Esophagus squamous epithelium (tissue), 5 donors: ENCODE data around the gene DDX46. TPM values are rescaled to one million over a fixed set of nuclear protein-coding genes. Genes with fewer than 3 reads are reported as not detected.
A peak's percentile ranks its signal among the peaks of the same experiment; 100 is the strongest.
"Not testable (repeated sequence)": the region's sequence is repeated elsewhere in the genome, so short reads cannot be mapped to it uniquely, and the experiment has no call there.

Experiments
- DNase-seq: peaks from one replicate; lab custom pipeline; 2025; lab: John Stamatoyannopoulos, UW
- H3K27ac ChIP-seq, 4 donors: fragments of 200-600 bp; sonication (generic); one replicate each; pipeline ENCODE4 v1.5.1; 2016 to 2019; ENCODE audit warnings: mild to moderate bottlenecking in 1 of 4
- H3K27me3 ChIP-seq, 4 donors: fragments of 200-600 bp; sonication (generic); 1 replicate in 3 of 4; 2 replicates in 1 of 4; pipeline versions ENCODE4 v1.5.1 to v1.6.0; 2017 to 2021; ENCODE audit warnings: antibody characterized with exemption in 1 of 4
- H3K36me3 ChIP-seq, 3 donors: fragments of 200-600 bp; sonication (generic); one replicate each; pipeline ENCODE4 v1.5.1; 2016 to 2019
- H3K4me1 ChIP-seq, 3 donors: fragments of 200-600 bp; sonication (generic); one replicate each; pipeline ENCODE4 v1.5.1; 2017 to 2019
- H3K4me3 ChIP-seq, 4 donors: fragments of 200-600 bp; sonication (generic); 1 replicate in 3 of 4; 2 replicates in 1 of 4; pipeline ENCODE4 v1.5.1; 2016 to 2019; ENCODE audit warnings: mild to moderate bottlenecking in 2 of 4, moderate library complexity in 1 of 4
- H3K9me3 ChIP-seq, 3 donors: fragments of 200-600 bp; sonication (generic); one replicate each; pipeline ENCODE4 v1.5.1; 2016 to 2019
- CTCF ChIP-seq, 6 experiments: fragments of 450-650 bp in 4 of 6; fragments of 200-600 bp in 2 of 6; sonication (generic) in 2 of 6; IDR thresholded peaks; one replicate each; pipeline ENCODE4 v1.5.1; 2016 to 2019; ENCODE audit warnings: antibody characterized with exemption in 6 of 6, mild to moderate bottlenecking in 4 of 6, moderate library complexity in 4 of 6
- POLR2A ChIP-seq, 4 donors: fragments of 450-650 bp; IDR thresholded peaks; one replicate each; pipeline ENCODE4 v1.6.1; 2017; ENCODE audit warnings: antibody characterized with exemption in 4 of 4, mild to moderate bottlenecking in 4 of 4, moderate library complexity in 3 of 4
- WGBS, 2 donors: methylation state at CpG; one replicate each; pipeline ENCODE4 v1.1.5; 2018; 5-methylcytosine and 5-hydroxymethylcytosine counted together
- intact Hi-C: fragments of 100-400 bp; cut with DNase I; formaldehyde crosslinking; loops from one replicate; pipeline ENCODE4 v1.15.0; 2022
- total RNA-seq, 4 donors: library from RNA; depleted of rRNA; stranded (reverse); fragments of >200 nt; gene quantifications; one replicate each; pipeline ENCODE4 v1.1.0, GENCODE V29; 2016
- donor health status: DM: yes; HTN: yes; CAD: no.

The DDX46 gene
- total RNA-seq, 4 donors from 2014 or later: 19.6 to 39.9 (median 30.6) TPM

GRCh38 chr5:134840811-134841210 lies 82.2 kb downstream of the DDX46 start:
- Histone ChIP-seq H3K4me1 (peaks cover 6 to 8% (median 6%) of the 10 kb centered on the region in 3 donors), H3K27me3 (no peaks in the 10 kb centered on the region), H3K4me3 (no peak overlapping the region), H3K36me3 (peaks cover 0 to 54% (median 4%) of the 10 kb centered on the region in 3 donors), H3K27ac (no peak overlapping the region), H3K9me3 (no peaks in the 10 kb centered on the region)
- intact Hi-C loops: no loop called here
- DNase-seq: no peak
- WGBS, 2 donors: 81 to 89% methylated on average over 3 of the region's 3 CpGs
- TF ChIP-seq CTCF (IDR thresholded peaks at IDR 0.05): no peak
- no peak for TF ChIP-seq POLR2A (IDR thresholded peaks at IDR 0.05)

- 78 to 88% methylated on average over 1 of the region's 1 CpG for WGBS, 2 donors
- H3K27me3 ChIP-seq: no peaks in the 10 kb centered on the region
- H3K4me1 ChIP-seq: peaks cover 18 to 34% (median 22%) of the 10 kb centered on the region in 3 donors
- H3K36me3 ChIP-seq: peaks cover 0 to 33% (median 4%) of the 10 kb centered on the region in 3 donors
- H3K9me3 ChIP-seq: no peaks in the 10 kb centered on the region
- intact Hi-C loops: no loop called here
- no peak for DNase-seq
- TF ChIP-seq CTCF (IDR thresholded peaks at IDR 0.05): no peak
- TF ChIP-seq POLR2A (IDR thresholded peaks at IDR 0.05): no peak
- no peak overlapping the region for H3K27ac ChIP-seq
- no peak overlapping the region for H3K4me3 ChIP-seq
These were observed 85.7 kb downstream of the DDX46 start for GRCh38 chr5:134844252-134844651.

GRCh38 chr5:134845335-134845851 lies 86.8 kb downstream of the DDX46 start:
- Histone ChIP-seq H3K27ac (peak overlapping the region; percentile 95 to 98 (median 96)), H3K4me1 (peaks cover 18 to 46% (median 30%) of the 10 kb centered on the region in 3 donors), H3K4me3 (peak overlapping the region; percentile 86 to 93 (median 89)), H3K36me3 (peaks cover 0 to 28% (median 0%) of the 10 kb centered on the region in 3 donors), H3K9me3 (no peaks in the 10 kb centered on the region), H3K27me3 (no peaks in the 10 kb centered on the region)
- TF ChIP-seq CTCF (IDR thresholded peaks at IDR 0.05) (no peak), POLR2A (IDR thresholded peaks at IDR 0.05) (no peak)
- intact Hi-C loops: no loop called here
- 15 to 39% methylated on average over 5 of the region's 12 CpGs for WGBS, 2 donors
- no peak for DNase-seq

GRCh38 chr5:134845852-134846640 lies 87.5 kb downstream of the DDX46 start, which contains the start of gene C5orf24:
Gene C5orf24, plus strand, starts transcription at chr5:134845968. Its CDS starts 8,933 bp downstream, at chr5:134854901.
- intact Hi-C loops: no loop called here
- Histone ChIP-seq H3K4me1 (peaks cover 18 to 52% (median 36%) of the 10 kb centered on the region in 3 donors), H3K27me3 (no peaks in the 10 kb centered on the region), H3K4me3 (peak within 1 kb of the TSS; percentile 86 to 93 (median 89)), H3K36me3 (peaks cover 0 to 27% (median 0%) of the 10 kb centered on the region in 3 donors), H3K9me3 (no peaks in the 10 kb centered on the region), H3K27ac (peak within 1 kb of the TSS; percentile 95 to 98 (median 96))
- DNase-seq: peak; percentile 72
- TF ChIP-seq POLR2A (IDR thresholded peaks at IDR 0.05) (peak in 3 of 4 donors; percentile 96 to 99 (median 98)), CTCF (IDR thresholded peaks at IDR 0.05) (peak in 2 of 6 experiments; percentile 9 to 12)
- 0 to 1% methylated on average over 4 to 17 of the region's 84 CpGs for WGBS, 2 donors

GRCh38 chr5:134846641-134846960 lies 88.0 kb downstream of the DDX46 start:
- intact Hi-C loops: no loop called here
- Histone ChIP-seq H3K4me1 (peaks cover 18 to 58% (median 38%) of the 10 kb centered on the region in 3 donors), H3K9me3 (no peaks in the 10 kb centered on the region), H3K27me3 (no peaks in the 10 kb centered on the region), H3K36me3 (peaks cover 0 to 27% (median 0%) of the 10 kb centered on the region in 3 donors), H3K4me3 (peak overlapping the region; percentile 86 to 93 (median 89)), H3K27ac (peak overlapping the region; percentile 95 to 98 (median 96))
- WGBS, 2 donors: 0 to 1% methylated on average over 11 of the region's 11 CpGs
- no peak for DNase-seq
- TF ChIP-seq POLR2A (IDR thresholded peaks at IDR 0.05) (no peak), CTCF (IDR thresholded peaks at IDR 0.05) (no peak)

- H3K4me1 ChIP-seq: peaks cover 18 to 70% (median 38%) of the 10 kb centered on the region in 3 donors
- H3K4me3 ChIP-seq, DNase-seq, H3K27me3 ChIP-seq, H3K27ac ChIP-seq, intact Hi-C loops, H3K9me3 ChIP-seq: not testable (repeated sequence)
- H3K36me3 ChIP-seq: peaks cover 0 to 52% (median 4%) of the 10 kb centered on the region in 3 donors
- WGBS, 2 donors: 81 to 91% methylated on average over 7 of the region's 7 CpGs
These were observed 90.9 kb downstream of the DDX46 start for GRCh38 chr5:134849434-134849933.
